ENCODE measurements around the gene NCAM1.

Gene NCAM1

GRCh38 chr11:113256431-113257202 lies 295.4 kb downstream of the NCAM1 start:
- no peak overlapping the region for H3K4me2 ChIP-seq (ENCODE audit: low read length)
- H3K79me2 ChIP-seq (ENCODE audit: low read length), result no peaks in the 10 kb centered on the region

GRCh38 chr11:113260096-113260425 lies 298.8 kb downstream of the NCAM1 start:
- Histone ChIP-seq H4K20me1 (ENCODE audit: insufficient read depth, low read length) (no peaks in the 10 kb centered on the region), H2AFZ (ENCODE audit: low read depth, low read length) (no peak overlapping the region), H3K79me2 (ENCODE audit: low read length) (no peaks in the 10 kb centered on the region), H3K9me3 (ENCODE audit: insufficient read depth, low read length) (no peaks in the 10 kb centered on the region), H3K4me1 (ENCODE audit: low read length) (no peaks in the 10 kb centered on the region), H3K36me3 (replicated peaks; ENCODE audit: low read depth, low read length) (no peaks in the 10 kb centered on the region), H3K4me3 (ENCODE audit: low read length) (no peak overlapping the region), H3K4me2 (ENCODE audit: low read length) (no peak overlapping the region), H3K9ac (ENCODE audit: low read length) (no peak overlapping the region), H3K27me3 (ENCODE audit: low read depth, low read length) (peaks cover 17% of the 10 kb centered on the region), H3K27ac (ENCODE audit: low read length) (no peak overlapping the region)
- no peak for TF ChIP-seq EZH2phosphoT487 (IDR thresholded peaks at IDR 0.05; ENCODE audit: low read depth)
- TF ChIP-seq CTCF (IDR thresholded peaks at IDR 0.05; ENCODE audit: low read depth, low read length), result no peak

More at GRCh38 chr11:113256431-113257202, 295.4 kb downstream of the NCAM1 start:
- Histone ChIP-seq H4K20me1 (ENCODE audit: insufficient read depth, low read length) (no peaks in the 10 kb centered on the region), H3K4me1 (ENCODE audit: low read length) (no peaks in the 10 kb centered on the region), H3K9me3 (ENCODE audit: insufficient read depth, low read length) (no peaks in the 10 kb centered on the region), H3K9ac (ENCODE audit: low read length) (no peak overlapping the region), H3K27me3 (ENCODE audit: low read depth, low read length) (peaks cover 14% of the 10 kb centered on the region), H3K27ac (ENCODE audit: low read length) (no peak overlapping the region), H2AFZ (ENCODE audit: low read depth, low read length) (no peak overlapping the region), H3K4me3 (ENCODE audit: low read length) (no peak overlapping the region), H3K36me3 (replicated peaks; ENCODE audit: low read depth, low read length) (no peaks in the 10 kb centered on the region)
- TF ChIP-seq EZH2phosphoT487 (IDR thresholded peaks at IDR 0.05; ENCODE audit: low read depth), result no peak

- Histone ChIP-seq H3K9ac (ENCODE audit: low read length) (no peak overlapping the region), H3K4me1 (ENCODE audit: low read length) (no peaks in the 10 kb centered on the region), H3K4me3 (ENCODE audit: low read length) (no peak overlapping the region), H2AFZ (ENCODE audit: low read depth, low read length) (no peak overlapping the region), H3K79me2 (ENCODE audit: low read length) (no peaks in the 10 kb centered on the region), H3K27ac (ENCODE audit: low read length) (no peak overlapping the region), H3K27me3 (ENCODE audit: low read depth, low read length) (peaks cover 17% of the 10 kb centered on the region), H4K20me1 (ENCODE audit: insufficient read depth, low read length) (no peaks in the 10 kb centered on the region), H3K9me3 (ENCODE audit: insufficient read depth, low read length) (no peaks in the 10 kb centered on the region), H3K36me3 (replicated peaks; ENCODE audit: low read depth, low read length) (no peaks in the 10 kb centered on the region), H3K4me2 (ENCODE audit: low read length) (no peak overlapping the region)
- TF ChIP-seq EZH2phosphoT487 (IDR thresholded peaks at IDR 0.05; ENCODE audit: low read depth) (no peak), CTCF (IDR thresholded peaks at IDR 0.05; ENCODE audit: low read depth, low read length) (no peak)
Measured at GRCh38 chr11:113260541-113260940, 299.3 kb downstream of the NCAM1 start.

- Histone ChIP-seq H2AFZ (ENCODE audit: low read depth, low read length) (no peak overlapping the region), H3K36me3 (replicated peaks; ENCODE audit: low read depth, low read length) (no peaks in the 10 kb centered on the region), H3K9me3 (ENCODE audit: insufficient read depth, low read length) (no peaks in the 10 kb centered on the region), H4K20me1 (ENCODE audit: insufficient read depth, low read length) (no peaks in the 10 kb centered on the region), H3K4me1 (ENCODE audit: low read length) (no peaks in the 10 kb centered on the region), H3K79me2 (ENCODE audit: low read length) (no peaks in the 10 kb centered on the region), H3K9ac (ENCODE audit: low read length) (no peak overlapping the region), H3K27ac (ENCODE audit: low read length) (no peak overlapping the region), H3K4me3 (ENCODE audit: low read length) (no peak overlapping the region), H3K4me2 (ENCODE audit: low read length) (no peak overlapping the region), H3K27me3 (ENCODE audit: low read depth, low read length) (peaks cover 29% of the 10 kb centered on the region)
- no peak for TF ChIP-seq EZH2phosphoT487 (IDR thresholded peaks at IDR 0.05; ENCODE audit: low read depth)
- TF ChIP-seq CTCF (IDR thresholded peaks at IDR 0.05; ENCODE audit: low read depth, low read length), result no peak
Measured at GRCh38 chr11:113261709-113262475, 300.7 kb downstream of the NCAM1 start.
